Erythroblast (primary cell): Measurements from ENCODE around the gene CAPSL.

Experiments used
- GATA1 ChIP-seq: IDR thresholded peaks from 2 replicates; pipeline ENCODE4 v1.6.1; 2011; ENCODE audit warnings: low read depth, mild to moderate bottlenecking, control low read depth, low read length, moderate library complexity
- POLR2A ChIP-seq: IDR thresholded peaks from 2 replicates; pipeline ENCODE4 v1.6.1; 2011; ENCODE audit warnings: mild to moderate bottlenecking, low read length

- TF ChIP-seq POLR2A (no peak), GATA1 (no peak)
These were observed 76.3 kb downstream of the CAPSL start for GRCh38 chr5:35862126-35862525.
